HepG2 (cell line): ENCODE results near the gene EIF5A.

Experiments
- BCL3 ChIP-seq: sonication (generic); formaldehyde crosslinking; IDR thresholded peaks from 2 replicates; pipeline ENCODE4 v1.5.1; 2020; ENCODE audit warnings: mild to moderate bottlenecking, missing genetic modification reagents, moderate library complexity
- CTCF ChIP-seq: sonication (generic); formaldehyde crosslinking; IDR thresholded peaks from 2 replicates; pipeline ENCODE4 v1.5.0; 2020; ENCODE audit warnings: mild to moderate bottlenecking, missing genetic modification reagents, moderate library complexity
- GABPA ChIP-seq, 2 experiments: IDR thresholded peaks; 2 replicates each; pipeline ENCODE4 v1.6.1; 2011 to 2016; ENCODE audit warnings: low read depth in 2 of 2, low read length in 1 of 2, missing biosample characterization in 1 of 2, missing genetic modification characterization in 1 of 2
- GRHL1 ChIP-seq: sonication (generic); formaldehyde crosslinking; conservative IDR thresholded peaks from 2 replicates; pipeline ENCODE4 v1.8.0; 2022; ENCODE audit warnings: missing genetic modification reagents
- MAX ChIP-seq: IDR thresholded peaks from 2 replicates; pipeline ENCODE4 v1.6.1; 2012; ENCODE audit warnings: inconsistent platforms
- PHF8 ChIP-seq: sonication (generic); formaldehyde crosslinking; IDR thresholded peaks from 2 replicates; pipeline ENCODE4 v1.5.0; 2020; ENCODE audit warnings: missing genetic modification reagents
- RAD21 ChIP-seq: fragments of 450-650 bp; formaldehyde crosslinking; IDR thresholded peaks from 2 replicates; pipeline ENCODE4 v1.5.0; 2020; ENCODE audit warnings: mild to moderate bottlenecking
- RFX5 ChIP-seq: IDR thresholded peaks from 2 replicates; pipeline ENCODE4 v1.6.1; 2011; ENCODE audit warnings: low read depth, low read length, improper control_type of control experiment
- SNAPC2 ChIP-seq: sonication (generic); formaldehyde crosslinking; IDR thresholded peaks from 2 replicates; pipeline ENCODE4 v1.8.1; 2022; ENCODE audit warnings: mild to moderate bottlenecking, missing genetic modification reagents
- SP1 ChIP-seq, 2 experiments: fragments of 450-650 bp in 1 of 2; sonication (generic) in 1 of 2; formaldehyde crosslinking in 1 of 2; IDR thresholded peaks; 2 replicates each; pipeline versions ENCODE4 v1.4.0 to v1.6.1; 2016 to 2020; ENCODE audit warnings: missing genetic modification reagents in 1 of 2
- SP2 ChIP-seq: sonication (generic); formaldehyde crosslinking; IDR thresholded peaks from 2 replicates; pipeline ENCODE4 v1.5.1; 2020; ENCODE audit warnings: mild to moderate bottlenecking, missing genetic modification reagents
- TFDP1 ChIP-seq: IDR thresholded peaks from 2 replicates; pipeline ENCODE4 v1.6.1; 2016; ENCODE audit warnings: missing compliant biosample characterization, missing genetic modification reagents, borderline replicate concordance
- ZNF121 ChIP-seq: sonication (generic); formaldehyde crosslinking; IDR thresholded peaks from 2 replicates; pipeline ENCODE4 v1.5.0; 2020; ENCODE audit warnings: mild to moderate bottlenecking, missing genetic modification reagents
- ZNF274 ChIP-seq: sonication (generic); formaldehyde crosslinking; IDR thresholded peaks from 2 replicates; pipeline ENCODE4 v1.5.1; 2020; ENCODE audit warnings: mild to moderate bottlenecking, missing genetic modification reagents

GRCh38 chr17:7352910-7353635, 45.6 kb downstream of the EIF5A start:
- TF ChIP-seq ZNF121 (CRISPR knock-in tag): no peak
- no peak for TF ChIP-seq CTCF (CRISPR knock-in tag)
- no peak for TF ChIP-seq GABPA (IDR thresholded peaks at IDR 0.05; ENCODE audit: low read depth, low read length)
- TF ChIP-seq GABPA (CRISPR knock-in tag; IDR thresholded peaks at IDR 0.05; ENCODE audit: low read depth): no peak
- TF ChIP-seq TFDP1 (CRISPR knock-in tag): no peak
- TF ChIP-seq PHF8 (CRISPR knock-in tag): no peak
- no peak for TF ChIP-seq SP2 (CRISPR knock-in tag)
- TF ChIP-seq BCL3 (CRISPR knock-in tag): no peak
- TF ChIP-seq SNAPC2: no peak
- no peak for TF ChIP-seq RAD21 (CRISPR knock-in tag)
- TF ChIP-seq GRHL1 (CRISPR knock-in tag): no peak
- no peak for TF ChIP-seq MAX
- TF ChIP-seq ZNF274 (CRISPR knock-in tag): no peak
- no peak for TF ChIP-seq SP1 (IDR thresholded peaks at IDR 0.05)
- TF ChIP-seq SP1 (CRISPR knock-in tag; IDR thresholded peaks at IDR 0.05): no peak
- TF ChIP-seq RFX5: no peak
